Kidney (tissue), 14 donors: ENCODE data around the gene MST1R. TPM values are rescaled to one million over a fixed set of nuclear protein-coding genes. Genes with fewer than 3 reads are reported as not detected.
"Not testable (repeated sequence)": the region's sequence is repeated elsewhere in the genome, so short reads cannot be mapped to it uniquely, and the experiment has no call there.

Experiments
- DNase-seq, 5 donors: peaks; one replicate each; pipeline ENCODE4 v3.0.0-alpha.2; 2013 to 2020
- FAIRE-seq: peaks from 2 replicates; lab custom pipeline; 2012; peaks lifted over from hg19 to GRCh38; lab: Jason Lieb, UNC
- H3K27ac ChIP-seq, 2 donors: one replicate each; pipeline ENCODE4 v1.7.0; 2013; ENCODE audit warnings: low read depth in 2 of 2, low read length in 2 of 2, inconsistent platforms in 1 of 2
- H3K27me3 ChIP-seq: one replicate; pipeline ENCODE4 v1.7.1; 2013; ENCODE audit warnings: low read length, inconsistent platforms; ENCODE audit not compliant: control insufficient read depth, insufficient read depth
- H3K36me3 ChIP-seq, 3 donors: one replicate each; pipeline versions ENCODE4 v1.7.0 to v1.7.1; 2013; ENCODE audit warnings: low read length in 3 of 3, control low read depth in 1 of 3, inconsistent platforms in 1 of 3; ENCODE audit not compliant: insufficient read depth in 3 of 3, control insufficient read depth in 2 of 3
- H3K4me1 ChIP-seq, 3 donors: one replicate each; pipeline versions ENCODE4 v1.7.0 to v1.7.1; 2013; ENCODE audit warnings: low read length in 3 of 3, inconsistent platforms in 1 of 3, low read depth in 1 of 3; ENCODE audit not compliant: control insufficient read depth in 2 of 3, insufficient read depth in 2 of 3
- H3K4me3 ChIP-seq, 3 donors: one replicate each; pipeline versions ENCODE4 v1.7.0 to v1.8.1; 2013; ENCODE audit warnings: low read length in 3 of 3, control low read depth in 1 of 3, inconsistent platforms in 1 of 3
- H3K9ac ChIP-seq, 3 donors: one replicate each; pipeline versions ENCODE4 v1.7.0 to v1.7.1; 2013; ENCODE audit warnings: low read length in 3 of 3, control low read depth in 1 of 3, inconsistent platforms in 1 of 3
- H3K9me3 ChIP-seq, 3 donors: one replicate each; pipeline versions ENCODE4 v1.7.0 to v1.7.1; 2013; ENCODE audit warnings: low read length in 3 of 3, control low read depth in 1 of 3, inconsistent platforms in 1 of 3; ENCODE audit not compliant: control insufficient read depth in 2 of 3, insufficient read depth in 1 of 3
- CTCF ChIP-seq: IDR thresholded peaks from 3 replicates; pipeline ENCODE4 v1.5.1; 2012; ENCODE audit warnings: mild to moderate bottlenecking, moderate library complexity, borderline replicate concordance; ENCODE audit not compliant: insufficient read depth; ENCODE audit errors: extremely low read depth
- intact Hi-C: fragments of 100-400 bp; cut with DNase I; formaldehyde crosslinking; loops from one replicate; pipeline ENCODE4 v1.11.1; 2022
- polyA plus RNA-seq: library from polyadenylated mRNA; stranded (reverse); fragments of 350-450 nt; fragmentation: Illumina TruSeq; extraction: RNeasy Lipid Tissue Mini Kit (QIAGEN cat#74804); gene quantifications from one replicate; pipeline ENCODE4 v1.2.3, GENCODE V29; 2014; ENCODE audit warnings: low read depth, low replicate concordance; ENCODE audit not compliant: insufficient read depth
- total RNA-seq: library from RNA; stranded (reverse); fragmentation: NEBNext Ultra II Directional; extraction: Animal tissue kit (Norgen Biotek cat#: 25700); gene quantifications from one replicate; pipeline ENCODE4 v1.2.1, GENCODE V29; 2021
- donor health status: control.
- donor health status: control.
- donor health status: control.
- donor health status: control.
- donor health status: control.
- donor health status: DM: yes; HTN: yes; CAD: no.
- donor health status: Normal renal cell carcinoma (clear cell type).

MST1R gene
- total and polyA plus RNA-seq, 2 donors from 2014 or later = 0.30 to 29.6 TPM

- no peak for FAIRE-seq
- no peaks in the 10 kb centered on the region for H3K27me3 ChIP-seq
- intact Hi-C loops = no loop called here
- peaks cover 0 to 10% (median 6%) of the 10 kb centered on the region in 3 donors for H3K4me1 ChIP-seq
- no peaks in the 10 kb centered on the region for H3K9me3 ChIP-seq
- no peak overlapping the region for H3K27ac ChIP-seq
- DNase-seq = peak in 3 of 5 donors; percentile 57 to 72 (median 71)
- peaks cover 0 to 13% (median 9%) of the 10 kb centered on the region in 3 donors for H3K36me3 ChIP-seq
- TF ChIP-seq CTCF = no peak
- no peak overlapping the region for H3K4me3 ChIP-seq
- no peak overlapping the region for H3K9ac ChIP-seq
These were observed 6.9 kb upstream of the MST1R start for GRCh38 chr3:49910409-49911123.

GRCh38 chr3:49908373-49909199 lies 4.9 kb upstream of the MST1R start:
- no peak overlapping the region for H3K9ac ChIP-seq
- H3K9me3 ChIP-seq = no peaks in the 10 kb centered on the region
- no peak overlapping the region for H3K4me3 ChIP-seq
- H3K4me1 ChIP-seq = peaks cover 0 to 10% (median 9%) of the 10 kb centered on the region in 3 donors
- no peak for TF ChIP-seq CTCF
- DNase-seq (no peak), FAIRE-seq (no peak)
- H3K36me3 ChIP-seq = peaks cover 0 to 13% (median 9%) of the 10 kb centered on the region in 3 donors
- no peak overlapping the region for H3K27ac ChIP-seq
- H3K27me3 ChIP-seq = no peaks in the 10 kb centered on the region
- intact Hi-C loops = no loop called here

GRCh38 chr3:49906073-49906743 lies 2.5 kb upstream of the MST1R start:
- Histone ChIP-seq H3K4me3 (peak overlapping the region in 2 of 3 donors; percentile 21 to 44), H3K4me1 (peaks cover 0 to 13% (median 10%) of the 10 kb centered on the region in 3 donors)

GRCh38 chr3:49904448-49904847 lies 775 bp upstream of the MST1R start:
- intact Hi-C loops, H3K9me3 ChIP-seq, H3K9ac ChIP-seq, H3K27ac ChIP-seq, H3K27me3 ChIP-seq, H3K36me3 ChIP-seq, DNase-seq, FAIRE-seq, H3K4me3 ChIP-seq: not testable (repeated sequence)
- H3K4me1 ChIP-seq = peaks cover 0 to 13% (median 10%) of the 10 kb centered on the region in 3 donors

More at GRCh38 chr3:49906073-49906743, 2.5 kb upstream of the MST1R start:
- H3K36me3 ChIP-seq = peaks cover 0 to 3% (median 0%) of the 10 kb centered on the region in 3 donors
- DNase-seq (peak in 4 of 5 donors; percentile 43 to 84 (median 55)), FAIRE-seq (no peak)
- peak; percentile 45 for TF ChIP-seq CTCF
- intact Hi-C loops = no loop called here
- H3K9me3 ChIP-seq = no peaks in the 10 kb centered on the region
- H3K9ac ChIP-seq = no peak overlapping the region
- H3K27me3 ChIP-seq = no peaks in the 10 kb centered on the region
- H3K27ac ChIP-seq = no peak overlapping the region
